Renal pelvis (tissue), 12 donors: Measurements from ENCODE around the gene CYP4A22. TPM values are rescaled to one million over a fixed set of nuclear protein-coding genes. Genes with fewer than 3 reads are reported as not detected.
"Not testable (repeated sequence)": the region's sequence is repeated elsewhere in the genome, so short reads cannot be mapped to it uniquely, and the experiment has no call there.

Experiments
- DNase-seq: peaks from one replicate; pipeline ENCODE4 v3.0.0-alpha.2; 2013
- long read RNA-seq, 16 experiments: transcript quantifications; one replicate each; lab custom pipeline, GENCODE V29; 2026
- polyA plus RNA-seq, 3 donors: library from polyadenylated mRNA; unstranded; fragments of 120-200 nt; gene quantifications; one replicate each; pipeline ENCODE4 v1.2.1, GENCODE V29; 2013; ENCODE audit not compliant: insufficient read length in 3 of 3

Gene CYP4A22
- 1 to 10 TPM; 6.0 to 8.2 (median 6.3) TPM for polyA plus RNA-seq
- long read RNA-seq, donor 1: 0 reads
- long read RNA-seq, donor 2: 0 reads
- long read RNA-seq, donor 3: 0 reads
- long read RNA-seq, donor 4: 0 reads
- long read RNA-seq, donor 5: 0 reads
- long read RNA-seq, donor 6: 0 reads
- long read RNA-seq, donor 7: 0 reads
- long read RNA-seq, donor 8: 0 reads
- long read RNA-seq, donor 9: 0 reads
- long read RNA-seq, donor 10: 0 reads
- long read RNA-seq, donor 11: 0 reads
- long read RNA-seq, donor 12: 0 reads
- long read RNA-seq, donor 13: 0 reads
- long read RNA-seq, donor 14: 0 reads
- long read RNA-seq, donor 15, partial matches to known transcripts: 0 of 9 reads
- long read RNA-seq, donor 15, other reads (novel, unspliced or antisense): 9 of 9 reads
- long read RNA-seq, donor 16: 0 reads

GRCh38 chr1:47137198-47137597 lies at the start of gene CYP4A22:
Gene CYP4A22, plus strand, starts transcription at chr1:47137441. Its CDS starts 45 bp downstream, at chr1:47137486.
- DNase-seq: no peak

GRCh38 chr1:47089356-47089755 lies 47.9 kb upstream of the CYP4A22 start:
- peak; percentile 9 for DNase-seq

- DNase-seq: not testable (repeated sequence)
Measured at GRCh38 chr1:47091476-47091875, 45.8 kb upstream of the CYP4A22 start.

GRCh38 chr1:47104816-47105215 lies 32.4 kb upstream of the CYP4A22 start:
- DNase-seq: no peak

DNA sequence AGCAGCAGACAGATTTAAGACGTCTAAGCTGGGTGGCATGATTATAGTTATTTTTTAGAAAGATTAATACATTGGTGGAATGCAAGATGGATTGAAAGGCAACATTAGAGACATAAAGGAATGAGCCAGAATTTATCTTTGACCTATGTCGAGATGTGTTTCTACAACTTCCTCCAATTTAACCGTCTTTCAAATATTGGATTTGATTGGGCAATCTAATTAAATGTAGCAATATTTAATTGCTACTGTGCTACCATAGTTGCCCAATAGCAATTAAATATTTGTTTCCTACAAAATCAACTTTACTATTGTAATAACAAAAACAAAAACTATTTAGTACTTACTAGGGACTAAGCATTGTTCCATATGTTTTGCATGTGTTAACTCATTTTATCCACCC lies 30.4 kb upstream of the CYP4A22 start:
- no peak for DNase-seq

DNA sequence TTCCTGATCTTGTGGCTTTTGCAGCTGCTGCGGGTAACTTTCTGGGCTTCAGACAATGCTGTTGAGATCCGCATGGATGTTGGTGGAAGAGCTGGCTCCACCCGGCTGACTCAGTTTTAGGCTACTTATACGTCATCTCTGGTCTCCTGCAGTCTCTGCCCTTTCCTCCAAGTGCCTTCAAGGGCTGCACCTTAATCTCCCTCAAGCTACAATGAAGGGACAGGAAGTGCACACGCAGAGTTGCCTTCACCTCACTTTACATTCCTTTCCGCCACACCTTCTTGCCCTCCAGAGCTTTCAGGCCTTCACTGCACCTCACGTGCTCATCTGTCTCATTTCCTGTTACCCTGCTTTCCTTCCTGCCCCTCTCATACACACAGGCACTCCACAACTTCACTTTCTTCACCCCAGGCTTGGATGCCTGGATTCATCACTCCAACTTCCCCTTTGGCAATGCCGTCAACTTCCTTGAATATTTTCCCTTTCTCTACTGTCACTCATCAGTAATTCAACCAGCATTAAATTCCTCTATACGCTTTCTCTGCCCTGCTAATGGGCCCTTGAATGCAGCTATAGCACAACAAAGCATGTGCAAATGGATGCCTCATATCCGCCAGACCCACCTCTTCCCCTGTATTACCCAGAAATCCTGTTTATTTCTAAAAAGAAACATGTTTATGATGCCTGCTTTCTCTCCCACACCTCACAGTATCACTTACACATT lies 29.2 kb upstream of the CYP4A22 start:
- not testable (repeated sequence) for DNase-seq

- DNase-seq: not testable (repeated sequence)
Measured at GRCh38 chr1:47109482-47109881, 27.8 kb upstream of the CYP4A22 start.

- no peak for DNase-seq
Measured at GRCh38 chr1:47113178-47113577, 24.1 kb upstream of the CYP4A22 start.

DNA sequence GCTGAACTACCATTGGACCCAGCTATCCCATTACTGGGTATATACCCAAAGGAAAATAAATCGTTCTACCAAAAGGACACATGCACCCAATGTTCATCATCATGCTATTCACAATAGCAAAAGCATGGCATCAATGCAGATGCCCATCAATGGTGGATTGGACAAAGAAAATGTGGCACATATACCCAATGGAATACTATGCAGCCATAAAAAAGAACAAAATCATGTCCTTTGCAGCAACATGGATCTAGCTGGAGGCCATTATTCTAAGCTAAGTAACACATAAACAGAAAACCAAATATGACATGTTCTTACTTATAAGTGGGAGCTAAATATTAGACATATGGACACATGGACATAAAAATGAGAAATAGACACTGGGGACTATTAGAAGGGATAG lies 16.2 kb upstream of the CYP4A22 start:
- DNase-seq: not testable (repeated sequence)

- DNase-seq: not testable (repeated sequence)
Measured at GRCh38 chr1:47124834-47125233, 12.4 kb upstream of the CYP4A22 start.

- DNase-seq: not testable (repeated sequence)
Measured at GRCh38 chr1:47126997-47127396, 10.2 kb upstream of the CYP4A22 start.

- no peak for DNase-seq
Measured at GRCh38 chr1:47128221-47128620, 9.0 kb upstream of the CYP4A22 start.

GRCh38 chr1:47128854-47129253 lies 8.4 kb upstream of the CYP4A22 start:
- not testable (repeated sequence) for DNase-seq

DNA sequence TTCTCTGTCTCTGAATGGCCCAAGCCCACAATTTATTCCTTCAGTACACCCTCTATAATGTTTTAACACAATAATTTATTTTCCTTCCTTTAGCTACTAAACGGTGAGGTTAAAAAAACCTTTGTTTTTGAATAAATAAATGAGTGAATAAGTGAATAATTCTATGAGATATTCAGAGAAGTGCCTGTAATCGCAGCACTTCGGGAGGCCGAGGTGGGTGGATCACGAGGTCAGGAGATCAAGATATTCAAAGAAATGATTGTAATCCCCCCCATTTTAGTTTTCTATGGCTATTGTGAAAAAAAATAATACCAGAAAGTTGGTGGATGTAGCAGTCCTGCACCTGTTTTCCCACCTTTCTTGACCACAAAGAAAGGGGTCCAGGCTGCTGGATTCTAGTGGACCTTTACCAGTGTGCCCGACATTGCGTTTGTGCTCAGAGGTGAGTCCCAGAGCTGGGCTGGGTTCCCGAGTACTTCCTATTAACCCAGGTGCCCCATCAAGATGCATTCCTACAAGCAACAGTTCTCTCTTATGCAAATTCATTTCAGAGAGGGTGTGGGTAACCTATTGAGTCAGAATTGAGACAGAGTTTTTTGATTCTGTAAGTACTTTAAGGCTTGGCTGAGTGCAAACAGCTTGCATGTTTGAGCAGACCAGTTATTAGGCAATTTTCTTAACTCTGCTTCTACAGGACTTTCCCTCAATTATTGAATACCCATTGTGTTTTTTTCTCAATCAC lies 7.6 kb upstream of the CYP4A22 start:
- DNase-seq: not testable (repeated sequence)

GRCh38 chr1:47132665-47133064 lies 4.6 kb upstream of the CYP4A22 start:
- DNase-seq: not testable (repeated sequence)

- DNase-seq: no peak
Measured at GRCh38 chr1:47137925-47138615, 829 bp downstream of the CYP4A22 start.

GRCh38 chr1:47140358-47140757 lies 3.1 kb downstream of the CYP4A22 start:
- not testable (repeated sequence) for DNase-seq

GRCh38 chr1:47143654-47144053 lies 6.4 kb downstream of the CYP4A22 start:
- DNase-seq: not testable (repeated sequence)

- DNase-seq: not testable (repeated sequence)
Measured at GRCh38 chr1:47146495-47146894, 9.3 kb downstream of the CYP4A22 start.

- no peak for DNase-seq
Measured at GRCh38 chr1:47147047-47147785, 10.0 kb downstream of the CYP4A22 start.

DNA sequence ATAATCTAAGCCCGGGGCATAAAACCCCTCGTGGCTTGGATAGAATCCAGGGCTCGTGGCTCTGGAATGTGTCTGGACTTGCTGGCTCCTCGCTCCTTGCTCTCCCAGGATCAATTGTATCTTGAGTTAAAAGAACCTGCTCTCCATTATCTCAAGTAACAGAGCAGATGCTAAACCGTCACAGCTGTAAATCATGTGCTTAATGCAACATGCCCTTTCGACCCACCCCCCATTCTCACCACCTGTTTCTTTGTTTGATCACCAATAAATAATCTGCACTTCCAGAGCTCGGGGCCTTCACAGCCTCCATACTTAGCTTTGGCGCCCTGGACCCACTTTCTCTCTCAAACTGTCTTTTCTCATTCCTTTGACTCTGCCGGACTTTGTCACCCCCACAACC lies 11.9 kb downstream of the CYP4A22 start:
- DNase-seq: not testable (repeated sequence)
